GM18511 (cell line): Measurements from ENCODE around the gene DIABLO.

Experiments used
- ATAC-seq: cut with Tn5 transposase; IDR thresholded peaks from one replicate; pipeline ENCODE4 v1.9.1; 2021; ENCODE audit warnings: mild to moderate bottlenecking, moderate library complexity; ENCODE audit not compliant: unreplicated experiment

The DIABLO gene

GRCh38 chr12:122159882-122160281, 66.0 kb downstream of the DIABLO start:
- no peak for ATAC-seq

- no peak for ATAC-seq
Measured at GRCh38 chr12:122158700-122159285, 67.1 kb downstream of the DIABLO start.
